ENCODE measurements around the gene TULP4. TPM values are rescaled to one million over a fixed set of nuclear protein-coding genes. Genes with fewer than 3 reads are reported as not detected.
"Not testable (repeated sequence)": the region's sequence is repeated elsewhere in the genome, so short reads cannot be mapped to it uniquely, and the experiment has no call there.

TULP4 gene
- total RNA-seq, 2 experiments from 2014 or later: 28.4 to 30.5 TPM

DNA sequence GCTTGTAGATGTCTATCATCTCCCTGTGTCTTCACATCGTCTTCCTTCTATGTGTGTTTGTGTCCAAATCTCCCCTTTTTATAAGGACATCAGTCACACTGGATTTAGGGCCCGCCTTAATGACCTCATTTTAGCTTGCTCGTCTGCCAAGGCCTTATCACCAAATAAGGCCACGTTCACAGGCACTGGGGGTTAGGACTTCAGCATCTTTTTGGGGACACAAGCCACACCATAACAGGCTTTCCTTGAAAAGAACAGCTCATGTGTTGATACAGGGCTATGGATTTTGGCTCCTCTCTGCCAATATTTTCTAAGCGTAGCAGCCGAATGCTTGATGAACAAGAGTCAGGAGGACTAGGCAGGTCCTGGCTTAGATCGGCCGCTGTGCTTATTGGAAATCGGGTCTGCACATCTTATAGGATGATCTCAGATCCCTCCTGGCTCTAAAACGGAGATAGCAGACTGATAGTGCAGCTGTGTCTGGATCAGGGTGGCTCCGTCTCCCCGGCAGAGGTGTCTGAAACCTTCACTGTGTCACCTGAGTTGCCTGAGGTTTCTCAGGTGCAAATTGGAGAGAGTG lies 231.4 kb downstream of the TULP4 start:
- no peak overlapping the region for H3K4me3 Mint-ChIP-seq
- no peaks in the 10 kb centered on the region for H3K9me3 Mint-ChIP-seq (ENCODE audit: low read depth)
- ATAC-seq (no peak), DNase-seq (no peak)
- H3K4me1 Mint-ChIP-seq: no peaks in the 10 kb centered on the region
- H3K27me3 Mint-ChIP-seq: peaks cover 37% of the 10 kb centered on the region
- H3K36me3 Mint-ChIP-seq: no peaks in the 10 kb centered on the region
- CTCF ChIA-PET: no interaction called here
- no peak overlapping the region for H3K27ac Mint-ChIP-seq

DNA sequence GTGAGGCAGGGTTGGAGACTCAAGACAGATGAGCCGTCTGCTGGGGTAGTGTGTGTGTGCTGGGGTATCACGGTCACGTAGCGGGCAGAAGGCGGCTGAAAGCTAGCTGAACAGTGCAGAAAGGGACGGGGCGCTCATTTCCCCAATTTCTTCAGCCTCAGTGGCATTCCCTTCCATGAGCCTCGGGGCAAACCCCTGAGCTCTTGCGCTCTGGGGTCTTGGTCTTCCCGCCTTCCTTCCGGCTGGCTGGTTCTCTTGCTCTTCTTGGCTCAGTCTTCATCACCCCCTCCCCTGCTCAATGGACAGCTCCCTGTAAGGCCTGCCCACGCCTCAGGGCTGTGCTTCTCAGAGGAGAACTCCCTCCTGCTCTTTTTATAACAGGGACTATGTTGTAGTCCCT lies 232.2 kb downstream of the TULP4 start:
- no peak overlapping the region for H3K27ac Mint-ChIP-seq
- CTCF ChIA-PET: no interaction called here
- ATAC-seq: no peak

DNA sequence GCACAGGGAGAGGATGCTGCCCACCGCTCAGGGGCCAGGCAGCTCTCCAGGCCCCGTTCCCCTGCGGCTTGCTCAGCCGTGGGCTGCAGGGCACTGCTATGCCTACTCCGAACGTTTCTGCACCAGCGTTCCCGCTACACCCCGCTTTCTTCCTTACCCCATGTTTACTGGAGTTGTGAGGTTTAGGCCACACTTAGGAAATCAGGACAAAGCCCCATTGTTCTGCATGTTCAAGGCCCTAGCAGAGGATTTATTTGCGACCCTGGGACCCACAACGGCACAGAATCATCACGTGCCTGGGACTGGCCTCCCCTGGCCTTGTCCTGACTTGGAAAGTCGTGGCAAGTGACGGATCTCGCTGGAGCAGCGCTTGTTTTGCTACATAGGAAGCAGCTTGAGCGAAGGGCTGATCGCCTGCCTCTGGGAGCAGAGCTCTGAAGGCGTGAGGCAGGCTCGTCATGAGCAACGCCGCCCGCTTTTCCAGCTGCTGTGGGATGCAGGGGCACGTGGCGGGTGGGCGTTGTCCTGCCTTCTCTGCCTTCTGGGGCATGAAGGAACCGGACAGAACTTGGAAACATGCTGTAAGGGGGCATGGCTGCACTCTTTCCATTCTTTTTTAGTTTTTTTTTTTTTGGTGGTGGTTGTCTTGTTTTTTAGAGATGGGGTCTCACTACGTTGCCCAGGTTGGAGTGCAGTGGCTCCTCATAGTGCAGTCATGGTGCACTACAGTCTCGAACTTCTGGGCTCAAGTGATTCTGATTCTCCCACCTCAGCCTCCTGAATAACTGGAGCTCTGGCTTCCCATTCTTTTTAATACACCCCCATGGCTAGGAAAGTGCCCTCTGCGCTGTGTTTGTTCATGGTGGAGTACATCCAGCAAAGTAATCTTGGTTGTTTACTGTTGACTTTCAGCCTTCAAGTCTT lies 233.0 kb downstream of the TULP4 start:
- Mint-ChIP-seq H3K27me3 (peaks cover 25% of the 10 kb centered on the region), H3K4me3 (no peak overlapping the region), H3K4me1 (no peaks in the 10 kb centered on the region), H3K27ac (no peak overlapping the region), H3K36me3 (no peaks in the 10 kb centered on the region), H3K9me3 (ENCODE audit: low read depth) (no peaks in the 10 kb centered on the region)
- ATAC-seq: no peak
- CTCF ChIA-PET: interaction anchor here (0.8 kb wide), 1 partner anchor 60 kb away, joined by 3 read pairs; no protein-coding TSS in a partner anchor
- no peak for DNase-seq

More for the DNA sequence above, 232.2 kb downstream of the TULP4 start:
- no peaks in the 10 kb centered on the region for H3K36me3 Mint-ChIP-seq
- peaks cover 32% of the 10 kb centered on the region for H3K27me3 Mint-ChIP-seq
- H3K9me3 Mint-ChIP-seq (ENCODE audit: low read depth): no peaks in the 10 kb centered on the region
- no peak overlapping the region for H3K4me3 Mint-ChIP-seq
- H3K4me1 Mint-ChIP-seq: no peaks in the 10 kb centered on the region
- DNase-seq: no peak

DNA sequence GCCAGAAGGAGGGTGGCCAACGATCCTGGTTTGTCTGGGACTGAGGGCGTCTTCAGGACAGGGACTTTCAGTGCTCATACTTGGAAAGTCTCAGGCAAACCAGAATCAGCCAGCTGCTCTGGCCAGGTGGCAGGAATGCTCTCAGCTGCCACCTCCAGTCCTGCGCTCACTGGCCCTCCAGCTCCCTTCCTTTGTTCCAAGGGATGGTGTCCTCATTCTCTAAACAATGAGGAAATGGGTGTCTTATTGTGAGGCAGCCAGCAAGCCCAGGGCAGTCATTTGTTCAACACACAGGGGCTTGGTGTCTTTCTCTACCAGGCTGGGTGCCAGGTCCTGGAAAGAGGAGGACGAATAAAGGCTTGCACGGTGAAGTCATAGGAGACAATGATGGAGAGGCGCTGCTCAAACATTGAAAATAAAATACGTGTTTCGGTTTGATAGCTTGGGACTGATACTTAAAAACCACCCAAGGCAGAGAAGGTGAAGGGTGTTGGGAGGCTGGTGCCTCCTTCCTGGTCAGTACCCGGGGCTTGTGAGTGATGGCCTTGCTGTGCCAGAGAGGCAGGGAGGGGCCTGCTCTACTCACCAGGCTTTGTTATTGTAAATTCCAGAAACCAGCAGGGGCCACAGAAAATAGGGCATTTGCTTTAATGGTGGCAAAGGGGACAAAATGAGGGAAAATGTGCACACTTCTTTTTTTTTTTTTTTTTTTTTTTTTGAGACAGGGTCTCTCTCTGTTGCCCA lies 236.3 kb downstream of the TULP4 start:
- DNase-seq (no peak), ATAC-seq (no peak)
- Mint-ChIP-seq H3K9me3 (ENCODE audit: low read depth) (no peaks in the 10 kb centered on the region), H3K4me1 (peaks cover 3% of the 10 kb centered on the region), H3K4me3 (no peak overlapping the region), H3K36me3 (no peaks in the 10 kb centered on the region), H3K27me3 (peaks cover 23% of the 10 kb centered on the region), H3K27ac (no peak overlapping the region)
- CTCF ChIA-PET: interaction anchor here (1.6 kb wide), 1 partner anchor 327 kb away, joined by 4 read pairs; no protein-coding TSS in a partner anchor

DNA sequence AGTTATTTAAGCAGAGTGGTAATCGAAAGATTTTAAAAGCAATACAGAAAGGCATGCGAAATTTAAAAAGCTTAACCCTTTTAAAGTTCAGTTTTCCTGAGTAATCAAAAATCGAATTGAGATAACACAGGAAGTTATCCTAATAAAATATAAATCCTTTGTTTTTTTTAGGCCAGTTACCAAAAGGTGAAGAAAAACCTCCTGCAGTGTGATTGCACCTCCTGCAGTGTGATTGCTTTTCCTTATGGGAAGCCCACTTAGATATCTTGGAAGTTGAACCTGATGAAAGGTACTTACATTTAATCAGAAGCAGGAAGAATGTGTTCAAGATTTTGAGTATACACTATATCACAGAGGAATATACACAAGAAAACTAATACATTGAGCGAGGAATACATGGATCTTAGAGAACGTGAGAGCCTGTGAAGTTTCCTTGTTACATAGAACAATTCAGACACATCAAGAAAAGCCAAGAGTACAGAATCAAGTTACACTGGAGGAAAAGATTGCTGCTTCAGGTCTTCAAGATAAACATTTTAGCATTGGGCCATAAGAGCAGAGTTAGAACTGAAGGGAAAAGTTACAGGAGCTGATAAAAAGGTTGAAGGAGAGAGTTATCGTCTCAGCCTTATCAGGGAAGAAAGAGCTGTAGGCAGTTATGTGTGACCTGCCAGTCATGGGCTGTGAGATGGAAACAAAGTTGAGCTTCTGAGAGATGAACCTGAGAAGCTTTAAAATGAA lies 240.0 kb downstream of the TULP4 start:
- no peaks in the 10 kb centered on the region for H3K9me3 Mint-ChIP-seq (ENCODE audit: low read depth)
- H3K4me1 Mint-ChIP-seq: peaks cover 8% of the 10 kb centered on the region
- DNase-seq (no peak), ATAC-seq (no peak)
- no peak overlapping the region for H3K4me3 Mint-ChIP-seq
- CTCF ChIA-PET: interaction anchor here (0.6 to 1.6 kb wide), 5 partner anchors 10 to 338 kb away, joined by 3 to 5 read pairs (median 3); no protein-coding TSS in a partner anchor
- no peaks in the 10 kb centered on the region for H3K36me3 Mint-ChIP-seq
- H3K27ac Mint-ChIP-seq: no peak overlapping the region
- H3K27me3 Mint-ChIP-seq: peaks cover 19% of the 10 kb centered on the region

DNA sequence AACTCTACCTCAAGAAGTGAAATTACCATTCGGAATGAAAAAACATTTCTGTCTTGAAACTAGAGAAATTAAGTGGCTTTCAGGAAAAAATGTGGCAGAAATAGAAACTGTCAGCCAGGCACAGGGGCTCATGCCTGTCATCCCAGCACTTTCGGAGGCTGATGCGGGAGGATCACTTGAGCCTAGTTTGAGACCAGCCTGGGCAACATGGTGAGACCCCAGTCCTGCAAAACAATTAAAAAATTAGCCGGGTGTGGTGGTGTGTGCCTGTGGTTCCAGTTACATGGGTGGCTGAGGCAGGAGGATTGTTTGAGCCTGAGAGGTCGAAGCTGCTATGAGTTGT lies 240.5 kb downstream of the TULP4 start:
- Mint-ChIP-seq H3K36me3 (no peaks in the 10 kb centered on the region), H3K4me3 (no peak overlapping the region), H3K27me3 (peaks cover 19% of the 10 kb centered on the region), H3K4me1 (peaks cover 8% of the 10 kb centered on the region), H3K9me3 (ENCODE audit: low read depth) (no peaks in the 10 kb centered on the region), H3K27ac (no peak overlapping the region)
- no peak for ATAC-seq
- CTCF ChIA-PET: interaction anchor here (0.7 to 1.6 kb wide), 6 partner anchors 10 to 352 kb away, joined by 3 to 5 read pairs (median 3); no protein-coding TSS in a partner anchor
- no peak for DNase-seq

DNA sequence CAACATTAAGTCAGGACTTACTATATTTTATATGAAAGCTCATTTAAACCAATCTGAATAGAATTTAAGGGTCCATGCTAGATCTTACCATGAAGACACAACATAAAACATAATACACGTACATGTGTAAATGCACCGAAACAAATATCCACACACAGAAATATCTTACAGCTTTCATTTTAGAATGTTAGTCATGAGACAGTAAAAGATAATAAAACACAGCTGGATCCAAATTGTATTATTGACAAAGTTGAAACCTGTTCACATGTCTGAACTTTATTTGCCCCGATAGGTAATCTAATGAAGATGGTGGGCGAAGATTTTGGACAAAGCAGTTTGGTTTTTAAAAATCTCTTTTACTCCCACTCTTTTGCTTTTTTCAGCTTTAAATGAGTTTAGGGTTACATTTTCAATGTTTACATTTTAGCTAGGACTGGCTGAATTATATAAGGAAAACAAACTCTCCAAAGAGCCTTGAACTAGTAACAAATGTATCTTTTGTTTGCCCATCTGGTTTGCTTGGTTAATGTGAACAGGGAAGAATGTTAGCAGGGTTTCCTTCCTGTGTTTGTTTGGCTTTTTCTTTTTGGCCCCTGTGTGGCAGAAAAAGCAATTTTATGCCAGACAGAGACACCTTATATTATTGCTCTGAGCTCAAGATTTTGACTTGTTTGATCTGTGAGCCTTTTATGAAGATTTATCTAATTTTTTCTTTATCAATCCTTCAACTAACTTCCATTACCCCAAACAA lies 242.5 kb downstream of the TULP4 start:
- no peak for ATAC-seq
- no peak for DNase-seq
- Mint-ChIP-seq H3K4me1 (peaks cover 13% of the 10 kb centered on the region), H3K4me3 (no peak overlapping the region), H3K27me3 (peaks cover 16% of the 10 kb centered on the region), H3K36me3 (no peaks in the 10 kb centered on the region), H3K9me3 (ENCODE audit: low read depth) (no peaks in the 10 kb centered on the region), H3K27ac (no peak overlapping the region)
- CTCF ChIA-PET: interaction anchor here (2.0 kb wide), 1 partner anchor 18 kb away, joined by 6 read pairs; no protein-coding TSS in a partner anchor

DNA sequence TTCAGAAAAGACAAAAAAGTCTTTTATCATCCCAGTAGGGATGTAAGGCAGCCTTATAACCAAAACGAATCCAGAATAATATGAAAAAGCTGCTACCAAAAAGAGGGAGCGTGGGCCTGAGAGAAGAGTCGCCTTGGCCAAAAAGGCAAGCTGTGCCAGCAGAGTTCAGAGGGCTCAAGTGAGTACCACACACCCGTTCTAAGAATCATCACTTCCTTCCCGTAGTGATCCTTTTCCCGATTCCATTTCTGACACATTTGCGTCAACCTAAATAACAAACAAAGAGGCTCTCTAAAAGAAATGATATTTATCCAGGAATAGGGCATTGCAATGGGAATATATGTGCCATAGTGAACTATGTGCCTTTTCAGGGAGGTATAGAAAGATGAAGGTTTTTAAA lies 243.8 kb downstream of the TULP4 start:
- Mint-ChIP-seq H3K27ac (no peak overlapping the region), H3K4me3 (no peak overlapping the region), H3K27me3 (peaks cover 16% of the 10 kb centered on the region), H3K4me1 (peaks cover 15% of the 10 kb centered on the region), H3K9me3 (ENCODE audit: low read depth) (no peaks in the 10 kb centered on the region), H3K36me3 (no peaks in the 10 kb centered on the region)
- no peak for DNase-seq
- CTCF ChIA-PET: interaction anchor here (2.0 kb wide), 1 partner anchor 20 kb away, joined by 6 read pairs; no protein-coding TSS in a partner anchor
- ATAC-seq: no peak

DNA sequence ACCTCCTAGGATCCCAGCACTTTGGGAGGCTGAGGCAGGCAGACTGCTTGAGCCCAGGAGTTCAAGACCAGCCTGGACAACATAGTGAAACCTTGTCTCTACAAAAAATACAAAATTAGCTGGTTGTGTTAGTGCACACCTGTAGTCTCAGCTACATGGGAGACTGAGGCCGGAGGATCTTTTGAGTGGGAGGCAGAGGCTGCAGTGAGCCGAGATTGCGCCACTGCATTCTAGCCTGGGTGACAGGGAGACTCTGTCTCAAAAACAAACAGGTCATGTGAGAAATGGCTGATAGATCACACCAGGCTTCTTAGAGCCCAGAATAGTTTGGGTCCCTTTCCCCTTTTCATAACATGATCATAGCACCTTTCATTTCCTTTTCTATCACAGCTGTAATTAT lies 244.8 kb downstream of the TULP4 start:
- peaks cover 25% of the 10 kb centered on the region for H3K4me1 Mint-ChIP-seq
- not testable (repeated sequence) for H3K9me3 Mint-ChIP-seq (ENCODE audit: low read depth); ATAC-seq; H3K4me3 Mint-ChIP-seq; H3K27ac Mint-ChIP-seq; H3K36me3 Mint-ChIP-seq; DNase-seq
- CTCF ChIA-PET: interaction anchor here (0.8 kb wide), 1 partner anchor 11 kb away, joined by 3 read pairs; no protein-coding TSS in a partner anchor
- H3K27me3 Mint-ChIP-seq: peaks cover 15% of the 10 kb centered on the region

DNA sequence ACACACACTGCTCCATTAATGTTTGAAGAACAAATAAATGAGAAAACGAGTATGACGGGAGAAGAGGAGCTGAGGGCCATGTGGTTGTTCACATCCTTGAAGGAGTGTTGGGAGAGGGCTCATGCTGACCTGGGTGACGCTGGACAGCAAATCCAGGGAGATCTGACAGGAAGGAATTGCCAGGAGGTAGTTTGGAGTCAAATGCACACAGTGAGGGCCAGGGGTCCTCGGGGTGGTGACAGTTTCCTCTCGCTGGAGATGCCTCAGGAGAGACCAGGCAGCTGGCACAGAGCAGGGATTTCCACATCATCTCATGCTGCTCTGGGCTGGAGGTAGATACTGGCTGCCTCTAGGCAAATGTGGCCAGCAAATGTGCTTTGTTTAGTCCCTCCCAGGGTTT lies 245.7 kb downstream of the TULP4 start:
- peaks cover 4% of the 10 kb centered on the region for H3K36me3 Mint-ChIP-seq
- CTCF ChIA-PET: no interaction called here
- no peaks in the 10 kb centered on the region for H3K9me3 Mint-ChIP-seq (ENCODE audit: low read depth)
- no peak overlapping the region for H3K27ac Mint-ChIP-seq
- H3K4me1 Mint-ChIP-seq: peaks cover 31% of the 10 kb centered on the region
- H3K27me3 Mint-ChIP-seq: peaks cover 9% of the 10 kb centered on the region
- ATAC-seq (no peak), DNase-seq (no peak)
- H3K4me3 Mint-ChIP-seq: no peak overlapping the region

DNA sequence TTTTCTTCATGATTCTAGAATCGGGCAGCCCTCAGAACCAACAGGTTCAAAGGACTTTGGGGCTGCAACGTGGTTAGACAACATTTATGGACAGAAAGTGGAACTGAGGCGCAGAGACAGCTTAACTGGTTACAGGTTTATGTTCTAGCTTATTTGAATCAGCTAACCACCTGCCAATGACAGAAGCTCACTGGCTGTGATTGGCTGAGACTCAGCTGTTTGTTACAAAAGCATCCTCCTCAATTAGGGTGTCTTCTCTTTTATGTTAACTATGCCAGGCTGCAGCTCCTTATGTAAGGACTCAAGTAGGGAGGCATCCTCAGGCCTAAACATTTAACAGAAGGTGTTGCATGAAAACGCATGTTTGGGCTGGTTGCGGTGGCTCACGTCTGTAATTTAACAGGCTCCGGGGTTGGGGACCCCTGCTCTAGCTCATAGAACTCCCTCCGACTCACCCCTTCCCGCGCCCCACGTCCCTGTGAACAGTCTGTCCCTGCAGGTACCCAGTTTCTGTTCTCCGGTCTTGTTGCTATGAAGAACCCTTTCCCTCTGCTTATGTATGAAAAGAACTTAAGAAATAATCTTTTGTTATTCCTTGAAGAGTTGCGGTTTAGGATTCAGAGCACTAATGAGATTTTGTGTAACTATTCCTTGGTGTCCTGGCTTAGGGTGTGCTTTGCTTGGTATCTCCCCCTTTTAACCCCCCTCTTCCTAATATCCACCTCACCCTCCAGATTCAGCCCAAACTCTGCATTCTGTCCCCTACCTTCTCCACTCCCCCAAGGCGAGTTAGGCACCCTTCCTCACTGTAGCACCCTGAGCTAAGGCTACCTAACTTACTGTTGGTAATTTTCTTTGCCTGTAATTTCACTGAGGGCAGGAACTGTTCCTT lies 246.4 kb downstream of the TULP4 start:
- DNase-seq (no peak), ATAC-seq (no peak)
- H3K4me1 Mint-ChIP-seq: peaks cover 35% of the 10 kb centered on the region
- H3K27me3 Mint-ChIP-seq: peaks cover 9% of the 10 kb centered on the region
- peaks cover 6% of the 10 kb centered on the region for H3K36me3 Mint-ChIP-seq
- no peaks in the 10 kb centered on the region for H3K9me3 Mint-ChIP-seq (ENCODE audit: low read depth)
- peak overlapping the region; percentile 69 for H3K27ac Mint-ChIP-seq
- H3K4me3 Mint-ChIP-seq: peak overlapping the region; percentile 64
- CTCF ChIA-PET: interaction anchor here (0.6 to 2.3 kb wide), 5 partner anchors 20 to 339 kb away, joined by 3 to 9 read pairs (median 3); no protein-coding TSS in a partner anchor
